Omental fat pad (tissue), 4 donors: ENCODE results near the gene PAPPA2. TPM values are rescaled to one million over a fixed set of nuclear protein-coding genes. Genes with fewer than 3 reads are reported as not detected.
"Not testable (repeated sequence)": the region's sequence is repeated elsewhere in the genome, so short reads cannot be mapped to it uniquely, and the experiment has no call there.

Experiments used
- ATAC-seq: fragments of 150-250 bp; one replicate; pipeline ENCODE4 v1.9.1; 2016; ENCODE audit warnings: mild to moderate bottlenecking, moderate library complexity; ENCODE audit not compliant: low FRiP score
- DNase-seq: peaks from one replicate; pipeline ENCODE4 v3.0.0-alpha.2; 2019; ENCODE audit warnings: low spot score
- CTCF ChIP-seq, 3 donors: fragments of 450-650 bp; IDR thresholded peaks; one replicate each; pipeline ENCODE4 v1.5.1; 2016 to 2017; ENCODE audit warnings: antibody characterized with exemption in 3 of 3, mild to moderate bottlenecking in 3 of 3, moderate library complexity in 2 of 3
- total RNA-seq, 4 donors: library from RNA; depleted of rRNA; stranded (reverse); fragments of >200 nt; gene quantifications; one replicate each; pipeline ENCODE4 v1.1.0, GENCODE V29; 2016

The PAPPA2 gene
- total RNA-seq, 4 donors from 2014 or later, result 0.63 to 5.6 (median 1.6) TPM

- TF ChIP-seq CTCF (IDR thresholded peaks at IDR 0.05), result no peak
- DNase-seq (no peak), ATAC-seq (no peak)
These were observed 17.6 kb upstream of the PAPPA2 start for GRCh38 chr1:176445402-176445801.

- no peak for DNase-seq
- ATAC-seq, result no peak
- TF ChIP-seq CTCF (IDR thresholded peaks at IDR 0.05), result no peak
These were observed 14.6 kb upstream of the PAPPA2 start for GRCh38 chr1:176448340-176448739.

- TF ChIP-seq CTCF (IDR thresholded peaks at IDR 0.05), result no peak
- no peak for ATAC-seq
- DNase-seq, result no peak
These were observed 12.4 kb upstream of the PAPPA2 start for GRCh38 chr1:176450526-176450925.

- not testable (repeated sequence) for DNase-seq, ATAC-seq
These were observed 11.2 kb upstream of the PAPPA2 start for GRCh38 chr1:176451741-176452140.

- DNase-seq, result no peak
- TF ChIP-seq CTCF (IDR thresholded peaks at IDR 0.05), result no peak
- no peak for ATAC-seq
These were observed 6.2 kb upstream of the PAPPA2 start for GRCh38 chr1:176456795-176457194.

GRCh38 chr1:176460544-176461336 lies 2.2 kb upstream of the PAPPA2 start:
- ATAC-seq, result no peak
- TF ChIP-seq CTCF (IDR thresholded peaks at IDR 0.05), result no peak
- DNase-seq, result no peak

GRCh38 chr1:176461576-176461975 lies 1.4 kb upstream of the PAPPA2 start:
- no peak for ATAC-seq

More at GRCh38 chr1:176461576-176461975, 1.4 kb upstream of the PAPPA2 start:
- no peak for DNase-seq
- no peak for TF ChIP-seq CTCF (IDR thresholded peaks at IDR 0.05)
